GM18498 (cell line): Measurements from ENCODE around the gene C17orf107.
A peak's percentile ranks its signal among the peaks of the same experiment; 100 is the strongest.

ENCODE experiments used
- ATAC-seq: cut with Tn5 transposase; IDR thresholded peaks from one replicate; pipeline ENCODE4 v1.9.1; 2021; ENCODE audit warnings: mild to moderate bottlenecking, moderate library complexity; ENCODE audit not compliant: unreplicated experiment

C17orf107 gene

GRCh38 chr17:4947411-4948165 is 48.3 kb downstream of the C17orf107 start:
- ATAC-seq = no peak

- peak; percentile 20 for ATAC-seq
Observed at GRCh38 chr17:4948166-4948930, 49.0 kb downstream of the C17orf107 start, which contains the start of gene PFN1. Gene PFN1, minus strand, starts transcription at chr17:4948530. Its CDS starts 136 bp downstream, at chr17:4948394.

- peak; percentile 37 for ATAC-seq
Observed at GRCh38 chr17:4948931-4949320, 49.6 kb downstream of the C17orf107 start.

GRCh38 chr17:4949321-4950074 is 50.2 kb downstream of the C17orf107 start:
- ATAC-seq = peak; percentile 36

GRCh38 chr17:4950075-4950745 is 50.9 kb downstream of the C17orf107 start:
- ATAC-seq = peak; percentile 3

- ATAC-seq = no peak
Observed at GRCh38 chr17:4950746-4951204, 51.4 kb downstream of the C17orf107 start, which contains the start of gene ENO3. Gene ENO3, plus strand, starts transcription at chr17:4951119. Its CDS starts 711 bp downstream, at chr17:4951830.

GRCh38 chr17:4951486-4951885 is 52.1 kb downstream of the C17orf107 start:
- no peak for ATAC-seq
